Activated CD4-positive, alpha-beta T cell treated with anti-CD3 and anti-CD28 coated beads for 36 hours (primary cell): Measurements from ENCODE around the gene SFN. TPM values are rescaled to one million over a fixed set of nuclear protein-coding genes. Genes with fewer than 3 reads are reported as not detected.

Experiments used
- ATAC-seq: fragments of 200-7000 bp; cut with Tn5 transposase; one replicate; pipeline ENCODE4 v1.10.0; 2021; ENCODE audit warnings: mild to moderate bottlenecking, moderate library complexity
- CTCF ChIA-PET: fragments of 350-600 bp; sonication (Branson Sonifier 250); formaldehyde crosslinking; loops from one replicate; lab custom pipeline; 2021; ENCODE audit warnings: antibody characterized with exemption; lab: Charles Lee
- POLR2A ChIA-PET: fragments of 350-600 bp; sonication (Branson Sonifier 250); formaldehyde crosslinking; loops from one replicate; lab custom pipeline; 2021; ENCODE audit warnings: antibody characterized with exemption, inconsistent platforms; lab: Charles Lee
- DNase-seq: peaks from one replicate; pipeline ENCODE4 v3.0.0-alpha.2; 2020
- H3K27ac Mint-ChIP-seq: one replicate; pipeline ENCODE4 v1.8.0; 2021; ENCODE audit warnings: mixed read lengths
- H3K27me3 Mint-ChIP-seq: one replicate; pipeline ENCODE4 v1.8.0; 2021; ENCODE audit warnings: mixed read lengths
- H3K36me3 Mint-ChIP-seq: one replicate; pipeline ENCODE4 v1.8.0; 2021; ENCODE audit warnings: low read depth, mixed read lengths
- H3K4me1 Mint-ChIP-seq: one replicate; pipeline ENCODE4 v1.8.0; 2021; ENCODE audit warnings: mixed read lengths
- H3K4me3 Mint-ChIP-seq: one replicate; pipeline ENCODE4 v1.8.0; 2021; ENCODE audit warnings: mild to moderate bottlenecking, moderate library complexity, mixed read lengths
- H3K9me3 Mint-ChIP-seq: one replicate; pipeline ENCODE4 v1.8.0; 2021; ENCODE audit warnings: low read depth, mixed read lengths
- intact Hi-C, 2 experiments: fragments of 100-400 bp; cut with DNase I in 1 of 2; cut with micrococcal nuclease in 1 of 2; formaldehyde crosslinking; loops; one replicate each; pipeline versions ENCODE4 v1.14.2 to v1.15.1; 2022 to 2024; cut with DNase I, micrococcal nuclease
- total RNA-seq, 2 experiments: library from RNA; stranded (reverse); gene quantifications; one replicate each; pipeline ENCODE4 v1.2.3, GENCODE V29; 2021

The SFN gene
- total RNA-seq, 2 experiments from 2014 or later, result 0.87 to 1.1 TPM

GRCh38 chr1:26855636-26856035 is 7.3 kb upstream of the SFN start:
- no peaks in the 10 kb centered on the region for H3K9me3 Mint-ChIP-seq
- H3K27ac Mint-ChIP-seq, result no peak overlapping the region
- CTCF ChIA-PET, result interaction anchor here (0.6 to 1.1 kb wide), 4 partner anchors 9 to 44 kb away, joined by 3 to 4 read pairs (median 4); no protein-coding TSS in a partner anchor
- intact Hi-C loops, result no loop called here
- H3K4me1 Mint-ChIP-seq, result no peaks in the 10 kb centered on the region
- H3K36me3 Mint-ChIP-seq, result peaks cover 33% of the 10 kb centered on the region
- H3K27me3 Mint-ChIP-seq, result no peaks in the 10 kb centered on the region
- DNase-seq (no peak), ATAC-seq (no peak)
- H3K4me3 Mint-ChIP-seq, result no peak overlapping the region
- POLR2A ChIA-PET, result interaction anchor here (1.7 kb wide), 1 partner anchor 10 kb away, joined by 11 read pairs; no protein-coding TSS in a partner anchor

GRCh38 chr1:26856181-26856580 is 6.8 kb upstream of the SFN start:
- intact Hi-C loops, result no loop called here
- peaks cover 29% of the 10 kb centered on the region for H3K36me3 Mint-ChIP-seq
- ATAC-seq, result no peak
- no peak overlapping the region for H3K4me3 Mint-ChIP-seq
- no peak overlapping the region for H3K27ac Mint-ChIP-seq
- CTCF ChIA-PET, result interaction anchor here (0.6 to 2.5 kb wide), 4 partner anchors 9 to 254 kb away, joined by 4 to 7 read pairs (median 4); no protein-coding TSS in a partner anchor
- H3K4me1 Mint-ChIP-seq, result no peaks in the 10 kb centered on the region
- POLR2A ChIA-PET, result interaction anchor here (1.7 kb wide), 1 partner anchor 9 kb away, joined by 11 read pairs; no protein-coding TSS in a partner anchor
- no peak for DNase-seq
- no peaks in the 10 kb centered on the region for H3K27me3 Mint-ChIP-seq
- H3K9me3 Mint-ChIP-seq, result no peaks in the 10 kb centered on the region

GRCh38 chr1:26856604-26857469 is 6.1 kb upstream of the SFN start:
- Mint-ChIP-seq H3K4me1 (peaks cover under 1% of the 10 kb centered on the region), H3K36me3 (peaks cover 24% of the 10 kb centered on the region), H3K27me3 (no peaks in the 10 kb centered on the region), H3K4me3 (no peak overlapping the region), H3K9me3 (no peaks in the 10 kb centered on the region), H3K27ac (no peak overlapping the region)
- ChIA-PET POLR2A (interaction anchor here (0.6 to 1.7 kb wide), 2 partner anchors 9 to 196 kb away, joined by 4 to 11 read pairs; no protein-coding TSS in a partner anchor), CTCF (interaction anchor here (2.5 kb wide), 1 partner anchor 254 kb away, joined by 7 read pairs; no protein-coding TSS in a partner anchor)
- no peak for DNase-seq
- ATAC-seq, result no peak
- intact Hi-C loops, result no loop called here

GRCh38 chr1:26857473-26858060 is 5.4 kb upstream of the SFN start:
- H3K36me3 Mint-ChIP-seq, result peaks cover 17% of the 10 kb centered on the region
- no peaks in the 10 kb centered on the region for H3K9me3 Mint-ChIP-seq
- no peak overlapping the region for H3K4me3 Mint-ChIP-seq
- ATAC-seq, result no peak
- H3K4me1 Mint-ChIP-seq, result peaks cover 6% of the 10 kb centered on the region
- ChIA-PET CTCF (interaction anchor here (0.6 to 2.7 kb wide), 4 partner anchors 8 to 258 kb away, joined by 3 to 10 read pairs (median 5); no protein-coding TSS in a partner anchor), POLR2A (interaction anchor here (0.6 kb wide), 1 partner anchor 196 kb away, joined by 4 read pairs; no protein-coding TSS in a partner anchor)
- intact Hi-C loops, result no loop called here
- DNase-seq, result no peak
- no peak overlapping the region for H3K27ac Mint-ChIP-seq
- H3K27me3 Mint-ChIP-seq, result no peaks in the 10 kb centered on the region

GRCh38 chr1:26858160-26858559 is 4.8 kb upstream of the SFN start:
- Mint-ChIP-seq H3K27me3 (no peaks in the 10 kb centered on the region), H3K36me3 (peaks cover 11% of the 10 kb centered on the region)

GRCh38 chr1:26858891-26859640 is 3.9 kb upstream of the SFN start:
- intact Hi-C loops, result no loop called here
- H3K36me3 Mint-ChIP-seq, result peaks cover 5% of the 10 kb centered on the region

More at GRCh38 chr1:26858160-26858559, 4.8 kb upstream of the SFN start:
- no peak overlapping the region for H3K27ac Mint-ChIP-seq
- ChIA-PET CTCF (interaction anchor here (0.9 to 2.7 kb wide), 5 partner anchors 9 to 256 kb away, joined by 3 to 10 read pairs (median 3); no protein-coding TSS in a partner anchor), POLR2A (no interaction called here)
- H3K4me3 Mint-ChIP-seq, result no peak overlapping the region
- intact Hi-C loops, result no loop called here
- DNase-seq (no peak), ATAC-seq (no peak)
- H3K9me3 Mint-ChIP-seq, result no peaks in the 10 kb centered on the region
- H3K4me1 Mint-ChIP-seq, result peaks cover 12% of the 10 kb centered on the region

GRCh38 chr1:26861286-26861701 is 1.7 kb upstream of the SFN start:
- intact Hi-C loops, result no loop called here
- DNase-seq, result no peak
- Mint-ChIP-seq H3K9me3 (no peaks in the 10 kb centered on the region), H3K4me3 (no peak overlapping the region), H3K4me1 (peaks cover 22% of the 10 kb centered on the region), H3K36me3 (no peaks in the 10 kb centered on the region), H3K27me3 (no peaks in the 10 kb centered on the region), H3K27ac (no peak overlapping the region)
- ATAC-seq, result no peak
- ChIA-PET POLR2A (interaction anchor here (0.6 to 0.7 kb wide), 2 partner anchors 26 to 377 kb away, joined by 3 to 10 read pairs; no protein-coding TSS in a partner anchor), CTCF (interaction anchor here (1.1 to 1.6 kb wide), 5 partner anchors 7 to 70 kb away, joined by 3 to 6 read pairs (median 4); partner anchors contain the start of gene GPN2)

More at GRCh38 chr1:26858891-26859640, 3.9 kb upstream of the SFN start:
- Mint-ChIP-seq H3K4me1 (peaks cover 18% of the 10 kb centered on the region), H3K4me3 (no peak overlapping the region), H3K9me3 (no peaks in the 10 kb centered on the region), H3K27me3 (no peaks in the 10 kb centered on the region), H3K27ac (no peak overlapping the region)
- DNase-seq (no peak), ATAC-seq (no peak)
- POLR2A ChIA-PET, result interaction anchor here (0.9 kb wide), 1 partner anchor 30 kb away, joined by 3 read pairs; the partner anchor contains the start of gene GPN2
- CTCF ChIA-PET, result interaction anchor here (0.8 to 2.7 kb wide), 9 partner anchors 9 to 256 kb away, joined by 3 to 10 read pairs (median 4); no protein-coding TSS in a partner anchor

GRCh38 chr1:26861889-26862378 is 1.0 kb upstream of the SFN start:
- Mint-ChIP-seq H3K27me3 (no peaks in the 10 kb centered on the region), H3K27ac (no peak overlapping the region), H3K36me3 (no peaks in the 10 kb centered on the region), H3K4me1 (peaks cover 22% of the 10 kb centered on the region), H3K9me3 (no peaks in the 10 kb centered on the region), H3K4me3 (no peak overlapping the region)
- DNase-seq (no peak), ATAC-seq (no peak)
- POLR2A ChIA-PET, result interaction anchor here (0.6 kb wide), 1 partner anchor 25 kb away, joined by 10 read pairs; no protein-coding TSS in a partner anchor
- CTCF ChIA-PET, result interaction anchor here (0.6 to 1.7 kb wide), 10 partner anchors 12 to 393 kb away, joined by 3 to 6 read pairs (median 3); partner anchors contain the start of genes GPATCH3 and GPN2
- intact Hi-C loops, result no loop called here

- POLR2A ChIA-PET, result interaction anchor here (0.5 to 0.7 kb wide), 3 partner anchors 75 to 171 kb away, joined by 3 read pairs; no protein-coding TSS in a partner anchor
Measured at GRCh38 chr1:26863685-26864077, 732 bp downstream of the SFN start.

More at GRCh38 chr1:26863685-26864077, 732 bp downstream of the SFN start:
- Mint-ChIP-seq H3K36me3 (no peaks in the 10 kb centered on the region), H3K4me1 (peaks cover 22% of the 10 kb centered on the region), H3K4me3 (peak overlapping the region; percentile 89), H3K27ac (no peak overlapping the region), H3K27me3 (no peaks in the 10 kb centered on the region), H3K9me3 (no peaks in the 10 kb centered on the region)
- intact Hi-C loops, result loop anchor here in 1 of 2 experiments (2.0 kb wide), 1 partner anchor 391 kb away; the partner anchor contains the start of gene HMGN2
- DNase-seq, result no peak
- ATAC-seq, result no peak
- CTCF ChIA-PET, result interaction anchor here (1.0 to 1.7 kb wide), 2 partner anchors 26 to 30 kb away, joined by 3 to 6 read pairs; no protein-coding TSS in a partner anchor
